ENCODE data around the gene ATAD1. TPM values are rescaled to one million over a fixed set of nuclear protein-coding genes. Genes with fewer than 3 reads are reported as not detected.
A peak's percentile ranks its signal among the peaks of the same experiment; 100 is the strongest.

ATAD1 gene
- total and polyA plus RNA-seq, 10 of the 15 experiments (the other 5 are each of a cell fraction or from before 2014, with no cell fraction given), result 24.7 to 59.3 (median 41.1) TPM

DNA sequence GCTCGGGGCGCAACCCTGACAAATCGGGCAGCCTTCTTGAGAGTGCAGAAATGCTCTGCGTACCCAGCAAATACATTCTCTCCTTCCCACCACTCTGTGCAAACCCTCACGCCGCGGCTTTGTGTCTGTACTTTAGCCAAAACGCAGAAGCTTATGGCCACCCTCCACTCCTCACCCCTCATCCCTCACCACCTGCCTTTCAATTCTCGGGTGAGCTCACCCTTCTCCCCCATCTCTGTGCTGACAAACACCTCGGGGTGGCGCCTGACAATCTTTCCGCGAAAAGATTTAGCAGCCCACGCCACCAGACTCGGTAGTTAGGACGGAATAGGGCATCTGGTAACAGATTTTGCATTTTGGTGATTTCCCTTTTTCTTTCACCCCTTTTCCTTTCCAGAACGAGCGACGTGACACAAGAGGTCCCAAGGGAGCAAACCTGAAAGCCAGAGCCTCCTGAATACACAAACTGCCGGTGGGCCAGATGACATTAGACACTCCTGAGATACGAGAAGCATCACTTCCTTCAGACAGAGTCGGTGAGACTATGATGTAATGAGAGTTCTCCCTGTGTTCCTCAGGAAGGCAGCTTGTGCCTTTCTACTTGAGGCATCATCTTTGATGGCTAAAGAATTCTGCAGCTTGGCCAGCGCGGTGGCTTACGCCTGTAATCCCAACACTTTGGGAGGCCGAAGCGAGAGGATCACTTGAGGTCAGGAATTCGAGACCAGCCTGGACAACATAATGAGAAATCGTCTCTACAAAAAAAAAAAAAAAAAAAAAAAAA, 671 bp upstream of the ATAD1 start:
- Histone ChIP-seq H2AFZ (ENCODE audit: control insufficient read depth, low read depth, low read length) (peak overlapping the region; percentile 97), H3K27me3 (replicated peaks in 1 of 2; ENCODE audit: control insufficient read depth in 2 of 2, insufficient read depth in 2 of 2, low read length in 1 of 2) (no peaks in the 10 kb centered on the region), H3K27ac (ENCODE audit: control insufficient read depth, insufficient read depth) (peak overlapping the region; percentile 98), H3K4me1 (ENCODE audit: control insufficient read depth, insufficient read depth, low read length) (peaks cover 4% of the 10 kb centered on the region; the same call in 1 of the 2 replicates), H3K79me2 (ENCODE audit: control insufficient read depth, insufficient read depth, low read length) (peaks cover 48% of the 10 kb centered on the region), H3K4me2 (ENCODE audit: control insufficient read depth, insufficient read depth) (peak overlapping the region; percentile 94), H3K4me3 (peak overlapping the region; percentile 94), H3K9me3 (replicated peaks; ENCODE audit: control insufficient read depth, insufficient read depth, low read length) (no peaks in the 10 kb centered on the region), H3K9ac (ENCODE audit: control insufficient read depth, insufficient read depth, low read length) (peak overlapping the region; percentile 98), H3K36me3 (ENCODE audit: control insufficient read depth in 2 of 2, insufficient read depth in 2 of 2, low read length in 1 of 2) (peaks cover 0 to 2% of the 10 kb centered on the region in 2 experiments; a peak in 1 of 4 replicates), H4K20me1 (ENCODE audit: control insufficient read depth, insufficient read depth) (no peaks in the 10 kb centered on the region)
- BruUV-seq (replicated peaks), result TSS peak; percentile 82
- DNase-seq (ENCODE audit: low read depth, low spot score) (peak; percentile 63), FAIRE-seq (peak; percentile 78), ATAC-seq (peak; percentile 62)
- CTCF ChIA-PET, result interaction anchor here (0.7 to 1.6 kb wide), 8 partner anchors 11 to 734 kb away, joined by 3 to 4 read pairs (median 3); no protein-coding TSS in a partner anchor
- POLR2A ChIA-PET, result interaction anchor here (0.5 to 2.3 kb wide), 14 partner anchors 9 to 1431 kb away, joined by 3 to 17 read pairs (median 4); no protein-coding TSS in a partner anchor
- intact Hi-C loops (cut with micrococcal nuclease; ENCODE audit: unreplicated experiment) (no loop called here), in situ Hi-C loops (cut with MboI) (no loop called here)
- SMC1A ChIA-PET (ENCODE audit: uncharacterized antibody, unreplicated experiment), result interaction anchor here (0.7 to 3.7 kb wide), 15 partner anchors 11 to 571 kb away, joined by 3 to 21 read pairs (median 3); no protein-coding TSS in a partner anchor
- 17% methylated on average over 27 of the region's 29 CpGs for WGBS (ENCODE audit: insufficient coverage, insufficient replicate concordance, low lambda C conversion rate, missing lambda C conversion rate)
- RAD21 ChIA-PET (ENCODE audit: unreplicated experiment), result interaction anchor here (0.8 to 2.8 kb wide), 11 partner anchors 9 to 571 kb away, joined by 3 to 13 read pairs (median 5); partner anchors contain the start of genes KLLN and PTEN
- TF ChIP-seq ZNF592 (IDR thresholded peaks at IDR 0.05), result no peak
- TF ChIP-seq NR2C1 (IDR thresholded peaks at IDR 0.05), result no peak
- peak; percentile 92 for TF ChIP-seq ATF7 (IDR thresholded peaks at IDR 0.05; ENCODE audit: low read depth)
- TF ChIP-seq RFX5 (IDR thresholded peaks at IDR 0.05; ENCODE audit: low read depth, low read length), result no peak
- TF ChIP-seq SMC3 (IDR thresholded peaks at IDR 0.05; ENCODE audit: borderline replicate concordance, low read length), result no peak
- TF ChIP-seq ZNF384 (IDR thresholded peaks at IDR 0.05; ENCODE audit: borderline replicate concordance, low read depth, low read length), result no peak
- 0 out of 2 replicates have a peak, but pooled peaks have one; percentile 21 for TF ChIP-seq NBN (IDR thresholded peaks at IDR 0.05)
- no peak for TF ChIP-seq BMI1 (IDR thresholded peaks at IDR 0.05; ENCODE audit: borderline replicate concordance)
- TF ChIP-seq SIX5 (IDR thresholded peaks at IDR 0.05; ENCODE audit: low read depth, low read length, severe bottlenecking), result no peak
- TF ChIP-seq BCL11A (IDR thresholded peaks at IDR 0.05; ENCODE audit: low read depth, low read length), result no peak
- peak in 1 of 2 experiments; percentile 11; a peak in 1 of 4 replicates for TF ChIP-seq BHLHE40 (IDR thresholded peaks at IDR 0.05; ENCODE audit: borderline replicate concordance in 1 of 2, low read depth in 2 of 2, low read length in 1 of 2)
- TF ChIP-seq MTA2 (IDR thresholded peaks at IDR 0.05; ENCODE audit: low read depth), result peak; percentile 36; the same call in 1 of the 2 replicates
- no peak for TF ChIP-seq ZSCAN29 (IDR thresholded peaks at IDR 0.05)
- TF ChIP-seq MXI1 (IDR thresholded peaks at IDR 0.05; ENCODE audit: low read depth, low read length), result peak; percentile 38; the same call in 1 of the 2 replicates
- TF ChIP-seq TBL1XR1 (IDR thresholded peaks at IDR 0.05; ENCODE audit: low read depth, low read length), result no peak
- no peak for TF ChIP-seq ZNF622 (IDR thresholded peaks at IDR 0.05)
- no peak for TF ChIP-seq GABPA (IDR thresholded peaks at IDR 0.05; ENCODE audit: low read depth)
- TF ChIP-seq NR2C2 (IDR thresholded peaks at IDR 0.05; ENCODE audit: borderline replicate concordance, control insufficient read depth, insufficient read length, low read depth), result no peak
- TF ChIP-seq RELB (IDR thresholded peaks at IDR 0.05; ENCODE audit: low read depth), result no peak; the same call in 1 of the 2 replicates

All from GM12878 (cell line).